ENCODE results near the gene ARHGAP10.

GRCh38 chr4:147824316-147824715 lies 92.4 kb downstream of the ARHGAP10 start:
- no peak for TF ChIP-seq SIN3A (IDR thresholded peaks at IDR 0.05; ENCODE audit: low read depth, low read length)
- TF ChIP-seq, protein P1, sequence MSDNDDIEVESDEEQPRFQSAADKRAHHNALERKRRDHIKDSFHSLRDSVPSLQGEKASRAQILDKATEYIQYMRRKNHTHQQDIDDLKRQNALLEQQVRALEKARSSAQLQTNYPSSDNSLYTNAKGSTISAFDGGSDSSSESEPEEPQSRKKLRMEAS (IDR thresholded peaks at IDR 0.05; ENCODE audit: low read depth, low read length) = no peak
- no peak for TF ChIP-seq NR2F1 (conservative IDR thresholded peaks at IDR 0.05)
- TF ChIP-seq RAD21 (IDR thresholded peaks at IDR 0.05; ENCODE audit: insufficient read depth, low read depth, low read length) = no peak
- TF ChIP-seq POLR2A (IDR thresholded peaks at IDR 0.05; ENCODE audit: low read depth, low read length) = no peak
- no peak for TF ChIP-seq FOS (IDR thresholded peaks at IDR 0.05; ENCODE audit: borderline replicate concordance, extremely low read depth, insufficient read length)
- no peak for TF ChIP-seq TAF1 (IDR thresholded peaks at IDR 0.05; ENCODE audit: borderline replicate concordance, low read depth, low read length)
- no peak for TF ChIP-seq RELA (IDR thresholded peaks at IDR 0.05; ENCODE audit: borderline replicate concordance, partially characterized antibody)
- no peak for TF ChIP-seq PRDM15 (CRISPR knock-in tag; IDR thresholded peaks at IDR 0.05)
- TF ChIP-seq SUPT20H (IDR thresholded peaks at IDR 0.05; ENCODE audit: borderline replicate concordance, control insufficient read depth, low read depth, low read length) = no peak
- TF ChIP-seq, protein P2, sequence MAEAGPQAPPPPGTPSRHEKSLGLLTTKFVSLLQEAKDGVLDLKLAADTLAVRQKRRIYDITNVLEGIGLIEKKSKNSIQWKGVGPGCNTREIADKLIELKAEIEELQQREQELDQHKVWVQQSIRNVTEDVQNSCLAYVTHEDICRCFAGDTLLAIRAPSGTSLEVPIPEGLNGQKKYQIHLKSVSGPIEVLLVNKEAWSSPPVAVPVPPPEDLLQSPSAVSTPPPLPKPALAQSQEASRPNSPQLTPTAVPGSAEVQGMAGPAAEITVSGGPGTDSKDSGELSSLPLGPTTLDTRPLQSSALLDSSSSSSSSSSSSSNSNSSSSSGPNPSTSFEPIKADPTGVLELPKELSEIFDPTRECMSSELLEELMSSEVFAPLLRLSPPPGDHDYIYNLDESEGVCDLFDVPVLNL (IDR thresholded peaks at IDR 0.05; ENCODE audit: low read depth, low read length) = no peak
- TF ChIP-seq SP1 (IDR thresholded peaks at IDR 0.05; ENCODE audit: low read depth, low read length) = no peak

Measured in GM12878 (cell line).